HG02884 (cell line): ENCODE results near the gene FAM124B.

Experiments
- ATAC-seq: cut with Tn5 transposase; IDR thresholded peaks from one replicate; pipeline ENCODE4 v1.9.1; 2021; ENCODE audit warnings: mild to moderate bottlenecking, moderate library complexity; ENCODE audit not compliant: unreplicated experiment

FAM124B gene

GRCh38 chr2:224345492-224345891 lies 56.4 kb downstream of the FAM124B start:
- ATAC-seq: no peak

- no peak for ATAC-seq
Observed at GRCh38 chr2:224343226-224343625, 58.7 kb downstream of the FAM124B start.

GRCh38 chr2:224335991-224336390 lies 65.9 kb downstream of the FAM124B start:
- no peak for ATAC-seq

- no peak for ATAC-seq
Observed at GRCh38 chr2:224334726-224335125, 67.2 kb downstream of the FAM124B start.

GRCh38 chr2:224333726-224334482 lies 68.0 kb downstream of the FAM124B start:
- no peak for ATAC-seq

GRCh38 chr2:224331698-224332097 lies 70.2 kb downstream of the FAM124B start:
- no peak for ATAC-seq

- no peak for ATAC-seq
Observed at GRCh38 chr2:224328798-224329197, 73.1 kb downstream of the FAM124B start.
